Ovary (tissue), 3 donors: Measurements from ENCODE around the gene PARP11.
"Not testable (repeated sequence)": the region's sequence is repeated elsewhere in the genome, so short reads cannot be mapped to it uniquely, and the experiment has no call there.

Experiments
- CTCF ChIP-seq, 3 donors: fragments of 450-650 bp in 2 of 3; fragments of 200-600 bp in 1 of 3; IDR thresholded peaks; one replicate each; pipeline versions ENCODE4 v1.5.1 to v1.8.0; 2016 to 2022; ENCODE audit warnings: antibody characterized with exemption in 3 of 3, mild to moderate bottlenecking in 1 of 3
- POLR2A ChIP-seq: fragments of 450-650 bp; IDR thresholded peaks from one replicate; pipeline ENCODE4 v1.6.1; 2017; ENCODE audit warnings: antibody characterized with exemption, mild to moderate bottlenecking, moderate library complexity
- donor health status: DM: no; HTN: no; CAD: no.

- TF ChIP-seq POLR2A; CTCF (IDR thresholded peaks at IDR 0.05): not testable (repeated sequence)
Observed at GRCh38 chr12:3840833-3841232, 32.4 kb downstream of the PARP11 start.
